CD4-positive, alpha-beta T cell treated with Interferon alpha-2 for 1 hour (primary cell): ENCODE results near the gene TEAD4.

ENCODE experiments used
- DNase-seq, 2 donors: peaks; one replicate each; pipeline ENCODE4 v3.0.0-alpha.2; 2020 to 2022

The TEAD4 gene

GRCh38 chr12:3003357-3003992 is 44.3 kb downstream of the TEAD4 start:
- DNase-seq: no peak

GRCh38 chr12:3004655-3005565 is 45.7 kb downstream of the TEAD4 start:
- no peak for DNase-seq

GRCh38 chr12:3005736-3006135 is 46.5 kb downstream of the TEAD4 start:
- DNase-seq: no peak

- DNase-seq: no peak
These were observed 50.6 kb downstream of the TEAD4 start for GRCh38 chr12:3009780-3010179.

- DNase-seq: no peak
These were observed 51.2 kb downstream of the TEAD4 start for GRCh38 chr12:3010214-3010930.

- DNase-seq: no peak
These were observed 53.6 kb downstream of the TEAD4 start for GRCh38 chr12:3012786-3013185.

- no peak for DNase-seq
These were observed 55.4 kb downstream of the TEAD4 start for GRCh38 chr12:3014641-3015040.

- no peak for DNase-seq
These were observed 56.2 kb downstream of the TEAD4 start for GRCh38 chr12:3015356-3015755.

- no peak for DNase-seq
These were observed 57.0 kb downstream of the TEAD4 start for GRCh38 chr12:3016191-3016590.

GRCh38 chr12:3017281-3017680 is 58.1 kb downstream of the TEAD4 start:
- DNase-seq: no peak

GRCh38 chr12:3018284-3019004 is 59.2 kb downstream of the TEAD4 start:
- DNase-seq: no peak

- DNase-seq: no peak
These were observed 59.9 kb downstream of the TEAD4 start for GRCh38 chr12:3019005-3019680.

- DNase-seq: no peak
These were observed 61.2 kb downstream of the TEAD4 start for GRCh38 chr12:3020399-3020798.

- no peak for DNase-seq
These were observed 61.7 kb downstream of the TEAD4 start for GRCh38 chr12:3020850-3021435.

GRCh38 chr12:3022411-3022810 is 63.2 kb downstream of the TEAD4 start:
- no peak for DNase-seq

GRCh38 chr12:3022961-3023360 is 63.8 kb downstream of the TEAD4 start:
- DNase-seq: no peak

GRCh38 chr12:3028108-3028507 is 68.9 kb downstream of the TEAD4 start:
- DNase-seq: no peak

- DNase-seq: no peak
These were observed 71.7 kb downstream of the TEAD4 start for GRCh38 chr12:3030821-3031429.

GRCh38 chr12:3032161-3032560 is 73.0 kb downstream of the TEAD4 start:
- no peak for DNase-seq

- DNase-seq: no peak
These were observed 73.8 kb downstream of the TEAD4 start for GRCh38 chr12:3032770-3033538.

- DNase-seq: no peak
These were observed 74.3 kb downstream of the TEAD4 start for GRCh38 chr12:3033539-3033867.
